ENCODE results near the gene GRID2IP.

- TF ChIP-seq CTCF (IDR thresholded peaks at IDR 0.05; ENCODE audit: control extremely low read depth in 1 of 3, insufficient read depth in 1 of 3, low read depth in 1 of 3, low read length in 3 of 3): no peak
- TF ChIP-seq SIN3A (conservative IDR thresholded peaks at IDR 0.05 in 1 of 2, IDR thresholded peaks at IDR 0.05 in 1 of 2; ENCODE audit: low read depth in 1 of 2, low read length in 2 of 2): no peak
- TF ChIP-seq CEBPB (IDR thresholded peaks at IDR 0.05; ENCODE audit: low read depth, low read length): no peak
- TF ChIP-seq POLR2AphosphoS5 (IDR thresholded peaks at IDR 0.05; ENCODE audit: low read depth, low read length): no peak
- TF ChIP-seq MAX (IDR thresholded peaks at IDR 0.05): no peak
- TF ChIP-seq ATF3 (IDR thresholded peaks at IDR 0.05; ENCODE audit: insufficient read depth, low read depth, low read length): no peak
- no peak for TF ChIP-seq BCL11A (IDR thresholded peaks at IDR 0.05; ENCODE audit: low read depth in 2 of 2, low read length in 2 of 2)
These were observed 37.7 kb downstream of the GRID2IP start for GRCh38 chr7:6513541-6513940.
